CD4-positive, alpha-beta T cell (primary cell): ENCODE results near the gene ICA1. TPM values are rescaled to one million over a fixed set of nuclear protein-coding genes. Genes with fewer than 3 reads are reported as not detected.

Source experiments
- ATAC-seq: fragments of 200-7000 bp; cut with Tn5 transposase; one replicate; pipeline ENCODE4 v1.10.0; 2022; ENCODE audit warnings: mild to moderate bottlenecking; ENCODE audit not compliant: poor library complexity
- CTCF ChIA-PET: fragments of 350-600 bp; sonication (Branson Sonifier 250); formaldehyde crosslinking; loops from one replicate; lab custom pipeline; 2021; ENCODE audit warnings: antibody characterized with exemption, inconsistent platforms; lab: Charles Lee
- POLR2A ChIA-PET: fragments of 350-600 bp; sonication (Branson Sonifier 250); formaldehyde crosslinking; loops from one replicate; lab custom pipeline; 2021; ENCODE audit warnings: antibody characterized with exemption, inconsistent platforms; lab: Charles Lee
- DNase-seq, 14 experiments: peaks; one replicate each; pipeline ENCODE4 v3.0.0-alpha.2; 2013 to 2020; ENCODE audit warnings: mixed read lengths in 2 of 14
- H3K27ac ChIP-seq, 2 donors: one replicate each; pipeline versions ENCODE4 v1.5.1 to v1.7.0; 2013; ENCODE audit warnings: low read length in 2 of 2, low read depth in 1 of 2, mild to moderate bottlenecking in 1 of 2
- H3K27me3 ChIP-seq, 2 experiments: 1 replicate in 1 of 2; 2 replicates in 1 of 2; pipeline versions ENCODE4 v1.6.1 to v1.7.0; 2013; ENCODE audit warnings: low read length in 2 of 2, control low read depth in 1 of 2, mild to moderate bottlenecking in 1 of 2, moderate library complexity in 1 of 2; ENCODE audit not compliant: insufficient read depth in 2 of 2, control insufficient read depth in 1 of 2
- H3K36me3 ChIP-seq: one replicate; pipeline ENCODE4 v1.6.1; 2013; ENCODE audit warnings: low read length, control low read depth; ENCODE audit not compliant: insufficient read depth
- H3K4me1 ChIP-seq: one replicate; pipeline ENCODE4 v1.6.1; 2013; ENCODE audit warnings: low read length, control low read depth; ENCODE audit not compliant: insufficient read depth
- H3K4me3 ChIP-seq: one replicate; pipeline ENCODE4 v1.5.1; 2013; ENCODE audit warnings: mild to moderate bottlenecking, low read length, moderate library complexity
- H3K9me3 ChIP-seq, 2 experiments: 1 replicate in 1 of 2; 2 replicates in 1 of 2; pipeline versions ENCODE4 v1.6.1 to v1.7.0; 2013; ENCODE audit warnings: low read length in 2 of 2, mild to moderate bottlenecking in 2 of 2, control low read depth in 1 of 2, moderate library complexity in 1 of 2; ENCODE audit not compliant: control insufficient read depth in 1 of 2, insufficient read depth in 1 of 2
- H3K27ac Mint-ChIP-seq: one replicate; pipeline ENCODE4 v1.8.0; 2020; ENCODE audit warnings: mixed read lengths
- H3K27me3 Mint-ChIP-seq: one replicate; pipeline ENCODE4 v1.8.0; 2021; ENCODE audit warnings: mixed read lengths
- H3K36me3 Mint-ChIP-seq: one replicate; pipeline ENCODE4 v1.8.0; 2021; ENCODE audit warnings: low read depth, mixed read lengths
- H3K4me1 Mint-ChIP-seq: one replicate; pipeline ENCODE4 v1.8.0; 2021; ENCODE audit warnings: low read depth, mixed read lengths
- H3K4me3 Mint-ChIP-seq: one replicate; pipeline ENCODE4 v1.8.0; 2020; ENCODE audit warnings: mild to moderate bottlenecking, mixed read lengths
- H3K9me3 Mint-ChIP-seq: one replicate; pipeline ENCODE4 v1.8.0; 2020; ENCODE audit warnings: mixed read lengths
- intact Hi-C, 2 experiments: fragments of 100-400 bp; cut with DNase I in 1 of 2; cut with micrococcal nuclease in 1 of 2; formaldehyde crosslinking; loops; one replicate each; pipeline versions ENCODE4 v1.15.1 to v1.9.0; 2023 to 2025; cut with DNase I, micrococcal nuclease
- total RNA-seq, 174 experiments: library from RNA in 2 of 174; stranded (reverse) in 2 of 174; gene quantifications; one replicate each; pipeline ENCODE4 v1.2.3 and lab custom pipeline; 2021 to 2026
- TF ChIP-seq, protein P1 (sequence below): fragments of 200-600 bp; IDR thresholded peaks from one replicate; pipeline ENCODE4 v1.8.0; 2022; ENCODE audit warnings: antibody characterized with exemption, mild to moderate bottlenecking

ICA1 gene
- total RNA-seq, 2 experiments from 2014 or later: 0.95 to 1.7 TPM

DNA sequence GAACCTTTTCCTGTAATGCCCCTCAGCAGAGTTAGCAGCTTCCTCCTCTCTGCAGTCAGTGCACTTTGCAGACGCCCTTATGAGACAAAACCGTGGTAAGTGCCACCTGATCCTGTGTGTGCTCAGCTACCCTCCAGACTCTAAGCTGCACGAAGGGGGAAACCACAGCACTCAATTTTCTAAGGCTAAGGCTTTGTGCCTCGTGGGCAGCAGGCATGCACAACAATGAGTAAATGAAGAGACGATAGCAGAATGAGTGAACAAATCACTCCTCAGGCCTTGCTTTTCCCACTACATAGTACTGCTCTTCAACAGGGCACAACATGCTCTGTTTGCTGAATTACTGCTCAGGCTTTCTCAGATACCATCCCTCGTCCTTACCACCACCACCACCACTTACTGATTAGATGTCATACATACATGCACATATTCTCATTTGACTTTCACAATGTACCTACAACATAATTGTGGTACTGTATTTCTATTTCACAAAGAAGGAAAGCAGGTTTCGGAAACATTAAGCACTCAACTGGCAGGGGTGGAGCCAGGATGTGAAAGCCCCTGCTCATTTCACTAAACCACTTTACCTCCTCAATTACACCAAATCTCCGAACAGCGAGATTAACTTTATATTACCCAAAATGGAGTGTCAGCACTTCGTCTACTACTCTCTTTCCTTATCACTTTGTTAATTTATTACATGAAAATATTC is 85.4 kb downstream of the ICA1 start:
- POLR2A ChIA-PET: interaction anchor here (0.7 to 1.9 kb wide), 23 partner anchors 8 to 505 kb away, joined by 3 to 11 read pairs (median 4); no protein-coding TSS in a partner anchor
- intact Hi-C loops: loop anchor here in 1 of 2 experiments (1.0 kb wide), 3 partner anchors 44 to 208 kb away; partner anchors contain the start of gene GLCCI1
- peak; percentile 47 to 87 (median 64) for DNase-seq
- Histone ChIP-seq H3K27ac (peak overlapping the region; percentile 82 to 88), H3K4me1 (peaks cover 42% of the 10 kb centered on the region), H3K4me3 (peak overlapping the region; percentile 22), H3K27me3 (no peaks in the 10 kb centered on the region), H3K36me3 (no peaks in the 10 kb centered on the region), H3K9me3 (no peaks in the 10 kb centered on the region)
- TF ChIP-seq, protein P1, sequence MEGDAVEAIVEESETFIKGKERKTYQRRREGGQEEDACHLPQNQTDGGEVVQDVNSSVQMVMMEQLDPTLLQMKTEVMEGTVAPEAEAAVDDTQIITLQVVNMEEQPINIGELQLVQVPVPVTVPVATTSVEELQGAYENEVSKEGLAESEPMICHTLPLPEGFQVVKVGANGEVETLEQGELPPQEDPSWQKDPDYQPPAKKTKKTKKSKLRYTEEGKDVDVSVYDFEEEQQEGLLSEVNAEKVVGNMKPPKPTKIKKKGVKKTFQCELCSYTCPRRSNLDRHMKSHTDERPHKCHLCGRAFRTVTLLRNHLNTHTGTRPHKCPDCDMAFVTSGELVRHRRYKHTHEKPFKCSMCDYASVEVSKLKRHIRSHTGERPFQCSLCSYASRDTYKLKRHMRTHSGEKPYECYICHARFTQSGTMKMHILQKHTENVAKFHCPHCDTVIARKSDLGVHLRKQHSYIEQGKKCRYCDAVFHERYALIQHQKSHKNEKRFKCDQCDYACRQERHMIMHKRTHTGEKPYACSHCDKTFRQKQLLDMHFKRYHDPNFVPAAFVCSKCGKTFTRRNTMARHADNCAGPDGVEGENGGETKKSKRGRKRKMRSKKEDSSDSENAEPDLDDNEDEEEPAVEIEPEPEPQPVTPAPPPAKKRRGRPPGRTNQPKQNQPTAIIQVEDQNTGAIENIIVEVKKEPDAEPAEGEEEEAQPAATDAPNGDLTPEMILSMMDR: no peak
- Mint-ChIP-seq H3K27ac (peak overlapping the region; percentile 96), H3K36me3 (no peaks in the 10 kb centered on the region), H3K4me3 (peak overlapping the region; percentile 72), H3K27me3 (no peaks in the 10 kb centered on the region), H3K9me3 (no peaks in the 10 kb centered on the region), H3K4me1 (peaks cover 60% of the 10 kb centered on the region)
- CTCF ChIA-PET: no interaction called here
- ATAC-seq: peak; percentile 93

GRCh38 chr7:8175929-8176369 is 86.0 kb downstream of the ICA1 start:
- TF ChIP-seq, protein P1: no peak
- H3K9me3 ChIP-seq: no peaks in the 10 kb centered on the region
- Mint-ChIP-seq H3K36me3 (no peaks in the 10 kb centered on the region), H3K27me3 (no peaks in the 10 kb centered on the region), H3K27ac (peak overlapping the region; percentile 96), H3K4me1 (peaks cover 60% of the 10 kb centered on the region), H3K4me3 (peak overlapping the region; percentile 72), H3K9me3 (no peaks in the 10 kb centered on the region)
- peak in 1 of 14 experiments; percentile 2 for DNase-seq
- CTCF ChIA-PET: no interaction called here
- H3K4me1 ChIP-seq: peaks cover 42% of the 10 kb centered on the region
- ATAC-seq: no peak
- H3K27ac ChIP-seq: peak overlapping the region; percentile 82 to 88
- no peaks in the 10 kb centered on the region for H3K36me3 ChIP-seq
- POLR2A ChIA-PET: interaction anchor here (0.7 to 1.9 kb wide), 21 partner anchors 8 to 504 kb away, joined by 3 to 11 read pairs (median 4); no protein-coding TSS in a partner anchor
- H3K4me3 ChIP-seq: peak overlapping the region; percentile 22
- intact Hi-C loops: loop anchor here in 1 of 2 experiments (1.0 kb wide), 3 partner anchors 44 to 208 kb away; partner anchors contain the start of gene GLCCI1
- no peaks in the 10 kb centered on the region for H3K27me3 ChIP-seq

- H3K36me3 Mint-ChIP-seq: no peaks in the 10 kb centered on the region
- H3K9me3 Mint-ChIP-seq: no peaks in the 10 kb centered on the region
- Histone ChIP-seq H3K27ac (no peak overlapping the region), H3K27me3 (no peaks in the 10 kb centered on the region), H3K9me3 (no peaks in the 10 kb centered on the region), H3K36me3 (no peaks in the 10 kb centered on the region), H3K4me3 (no peak overlapping the region), H3K4me1 (peaks cover 28% of the 10 kb centered on the region)
- ChIA-PET CTCF (no interaction called here), POLR2A (no interaction called here)
- H3K27me3 Mint-ChIP-seq: no peaks in the 10 kb centered on the region
- DNase-seq (no peak), ATAC-seq (no peak)
- H3K4me1 Mint-ChIP-seq: peaks cover 51% of the 10 kb centered on the region
- H3K27ac Mint-ChIP-seq: peak overlapping the region; percentile 96
- intact Hi-C loops: no loop called here
- TF ChIP-seq, protein P1: no peak
- no peak overlapping the region for H3K4me3 Mint-ChIP-seq
Observed at GRCh38 chr7:8172372-8173354, 89.3 kb downstream of the ICA1 start.
